IgD-negative memory B cell (primary cell): Measurements from ENCODE around the gene C2orf81. TPM values are rescaled to one million over a fixed set of nuclear protein-coding genes. Genes with fewer than 3 reads are reported as not detected.

Experiments used
- H3K27ac Mint-ChIP-seq, 3 donors: one replicate each; pipeline ENCODE4 v1.8.0; 2020 to 2022; ENCODE audit warnings: mild to moderate bottlenecking in 3 of 3, mixed read lengths in 3 of 3, moderate library complexity in 1 of 3
- H3K27me3 Mint-ChIP-seq: one replicate; pipeline ENCODE4 v1.8.0; 2021; ENCODE audit warnings: mixed read lengths
- H3K36me3 Mint-ChIP-seq: one replicate; pipeline ENCODE4 v1.8.0; 2020; ENCODE audit warnings: mild to moderate bottlenecking, mixed read lengths
- H3K4me1 Mint-ChIP-seq, 3 donors: one replicate each; pipeline ENCODE4 v1.8.0; 2020 to 2022; ENCODE audit warnings: mixed read lengths in 3 of 3, mild to moderate bottlenecking in 1 of 3
- H3K4me3 Mint-ChIP-seq, 4 donors: one replicate each; pipeline ENCODE4 v1.8.0; 2020 to 2022; ENCODE audit warnings: mild to moderate bottlenecking in 4 of 4, mixed read lengths in 4 of 4, moderate library complexity in 3 of 4
- H3K9me3 Mint-ChIP-seq, 3 donors: one replicate each; pipeline ENCODE4 v1.8.0; 2020 to 2021; ENCODE audit warnings: mixed read lengths in 3 of 3, mild to moderate bottlenecking in 1 of 3
- polyA plus RNA-seq: library from polyadenylated mRNA; unstranded; fragments of 300-500 nt; fragmentation: Illumina TruSeq; gene quantifications from one replicate; pipeline ENCODE4 v1.2.3, GENCODE V29; 2021

Gene C2orf81
- polyA plus RNA-seq, 1 donor from 2014 or later: 5.6 TPM

DNA sequence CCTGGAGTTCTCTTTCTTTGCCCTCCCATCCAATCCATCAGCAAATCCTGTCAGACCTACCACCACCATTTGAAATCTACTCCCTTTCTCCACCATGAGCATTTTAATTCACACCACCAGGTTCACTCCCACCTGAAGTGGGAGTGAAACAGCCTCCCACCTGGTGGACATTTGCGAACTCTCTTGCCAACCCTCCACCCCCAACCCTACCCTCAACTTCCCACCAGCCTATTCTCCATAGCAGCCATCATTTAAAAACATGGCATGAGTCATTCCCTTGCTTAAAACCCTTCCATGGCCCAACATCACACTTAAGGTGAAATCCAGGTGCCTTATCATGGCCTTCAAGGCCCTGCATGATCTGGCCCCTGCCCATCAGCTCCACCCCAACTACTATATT lies 16.8 kb upstream of the C2orf81 start:
- no peak overlapping the region for H3K4me3 Mint-ChIP-seq

GRCh38 chr2:74436848-74437695 lies 15.7 kb upstream of the C2orf81 start:
- Mint-ChIP-seq H3K36me3 (no peaks in the 10 kb centered on the region), H3K9me3 (no peaks in the 10 kb centered on the region), H3K4me3 (peak overlapping the region in 1 of 4 donors; percentile 21), H3K4me1 (peaks cover 10 to 15% (median 14%) of the 10 kb centered on the region in 3 donors), H3K27ac (no peak overlapping the region), H3K27me3 (peaks cover 7% of the 10 kb centered on the region)

More for the DNA sequence above, 16.8 kb upstream of the C2orf81 start:
- Mint-ChIP-seq H3K27me3 (peaks cover 16% of the 10 kb centered on the region), H3K27ac (peak overlapping the region in 1 of 3 donors; percentile 98), H3K4me1 (peaks cover 11 to 16% (median 15%) of the 10 kb centered on the region in 3 donors), H3K36me3 (no peaks in the 10 kb centered on the region), H3K9me3 (no peaks in the 10 kb centered on the region)

GRCh38 chr2:74436111-74436805 lies 14.8 kb upstream of the C2orf81 start:
- Mint-ChIP-seq H3K4me3 (no peak overlapping the region), H3K27ac (no peak overlapping the region), H3K27me3 (peaks cover 5% of the 10 kb centered on the region), H3K36me3 (no peaks in the 10 kb centered on the region), H3K4me1 (peaks cover 10 to 15% (median 14%) of the 10 kb centered on the region in 3 donors), H3K9me3 (no peaks in the 10 kb centered on the region)

GRCh38 chr2:74430502-74430901 lies 9.1 kb upstream of the C2orf81 start:
- H3K4me1 Mint-ChIP-seq: no peaks in the 10 kb centered on the region
- H3K27ac Mint-ChIP-seq: no peak overlapping the region
- H3K36me3 Mint-ChIP-seq: no peaks in the 10 kb centered on the region
- H3K4me3 Mint-ChIP-seq: no peak overlapping the region
- H3K27me3 Mint-ChIP-seq: no peaks in the 10 kb centered on the region
- H3K9me3 Mint-ChIP-seq: no peaks in the 10 kb centered on the region

GRCh38 chr2:74429487-74430451 lies 8.3 kb upstream of the C2orf81 start:
- Mint-ChIP-seq H3K4me1 (no peaks in the 10 kb centered on the region), H3K27me3 (no peaks in the 10 kb centered on the region), H3K36me3 (no peaks in the 10 kb centered on the region), H3K4me3 (no peak overlapping the region), H3K9me3 (no peaks in the 10 kb centered on the region), H3K27ac (no peak overlapping the region)

GRCh38 chr2:74428675-74429074 lies 7.3 kb upstream of the C2orf81 start:
- H3K27me3 Mint-ChIP-seq: no peaks in the 10 kb centered on the region
- H3K9me3 Mint-ChIP-seq: no peaks in the 10 kb centered on the region
- H3K36me3 Mint-ChIP-seq: no peaks in the 10 kb centered on the region
- H3K4me3 Mint-ChIP-seq: no peak overlapping the region
- peak overlapping the region in 1 of 3 donors; percentile 35 for H3K27ac Mint-ChIP-seq
- H3K4me1 Mint-ChIP-seq: no peaks in the 10 kb centered on the region

- H3K4me1 Mint-ChIP-seq: peaks cover 0 to 3% (median 2%) of the 10 kb centered on the region in 3 donors
- H3K27me3 Mint-ChIP-seq: no peaks in the 10 kb centered on the region
- peak overlapping the region in 2 of 3 donors; percentile 51 to 83 for H3K27ac Mint-ChIP-seq
- no peaks in the 10 kb centered on the region for H3K36me3 Mint-ChIP-seq
- no peak overlapping the region for H3K4me3 Mint-ChIP-seq
- H3K9me3 Mint-ChIP-seq: no peaks in the 10 kb centered on the region
Observed at GRCh38 chr2:74427551-74427950, 6.1 kb upstream of the C2orf81 start.

GRCh38 chr2:74426181-74426758 lies 4.9 kb upstream of the C2orf81 start:
- Mint-ChIP-seq H3K36me3 (no peaks in the 10 kb centered on the region), H3K27me3 (no peaks in the 10 kb centered on the region), H3K4me1 (peaks cover 2 to 6% (median 3%) of the 10 kb centered on the region in 3 donors), H3K27ac (peak overlapping the region in 2 of 3 donors; percentile 48 to 51), H3K4me3 (no peak overlapping the region), H3K9me3 (no peaks in the 10 kb centered on the region)

GRCh38 chr2:74425523-74425922 lies 4.1 kb upstream of the C2orf81 start:
- H3K27me3 Mint-ChIP-seq: no peaks in the 10 kb centered on the region
- peaks cover 4 to 11% (median 5%) of the 10 kb centered on the region in 3 donors for H3K4me1 Mint-ChIP-seq
- peak overlapping the region in 1 of 4 donors; percentile 100 for H3K4me3 Mint-ChIP-seq
- no peaks in the 10 kb centered on the region for H3K9me3 Mint-ChIP-seq
- peak overlapping the region in 1 of 3 donors; percentile 1 for H3K27ac Mint-ChIP-seq
- no peaks in the 10 kb centered on the region for H3K36me3 Mint-ChIP-seq

- H3K4me1 Mint-ChIP-seq: peaks cover 8 to 16% (median 10%) of the 10 kb centered on the region in 3 donors
- H3K27ac Mint-ChIP-seq: peak overlapping the region in 1 of 3 donors; percentile 1
- H3K9me3 Mint-ChIP-seq: no peaks in the 10 kb centered on the region
- H3K27me3 Mint-ChIP-seq: no peaks in the 10 kb centered on the region
- no peaks in the 10 kb centered on the region for H3K36me3 Mint-ChIP-seq
- peak overlapping the region in 2 of 4 donors; percentile 13 to 100 for H3K4me3 Mint-ChIP-seq
Observed at GRCh38 chr2:74424995-74425406, 3.6 kb upstream of the C2orf81 start.

GRCh38 chr2:74424139-74424992 lies 2.9 kb upstream of the C2orf81 start:
- Mint-ChIP-seq H3K27ac (peak overlapping the region in 1 of 3 donors; percentile 1), H3K4me3 (peak overlapping the region in 1 of 4 donors; percentile 100), H3K9me3 (no peaks in the 10 kb centered on the region)

DNA sequence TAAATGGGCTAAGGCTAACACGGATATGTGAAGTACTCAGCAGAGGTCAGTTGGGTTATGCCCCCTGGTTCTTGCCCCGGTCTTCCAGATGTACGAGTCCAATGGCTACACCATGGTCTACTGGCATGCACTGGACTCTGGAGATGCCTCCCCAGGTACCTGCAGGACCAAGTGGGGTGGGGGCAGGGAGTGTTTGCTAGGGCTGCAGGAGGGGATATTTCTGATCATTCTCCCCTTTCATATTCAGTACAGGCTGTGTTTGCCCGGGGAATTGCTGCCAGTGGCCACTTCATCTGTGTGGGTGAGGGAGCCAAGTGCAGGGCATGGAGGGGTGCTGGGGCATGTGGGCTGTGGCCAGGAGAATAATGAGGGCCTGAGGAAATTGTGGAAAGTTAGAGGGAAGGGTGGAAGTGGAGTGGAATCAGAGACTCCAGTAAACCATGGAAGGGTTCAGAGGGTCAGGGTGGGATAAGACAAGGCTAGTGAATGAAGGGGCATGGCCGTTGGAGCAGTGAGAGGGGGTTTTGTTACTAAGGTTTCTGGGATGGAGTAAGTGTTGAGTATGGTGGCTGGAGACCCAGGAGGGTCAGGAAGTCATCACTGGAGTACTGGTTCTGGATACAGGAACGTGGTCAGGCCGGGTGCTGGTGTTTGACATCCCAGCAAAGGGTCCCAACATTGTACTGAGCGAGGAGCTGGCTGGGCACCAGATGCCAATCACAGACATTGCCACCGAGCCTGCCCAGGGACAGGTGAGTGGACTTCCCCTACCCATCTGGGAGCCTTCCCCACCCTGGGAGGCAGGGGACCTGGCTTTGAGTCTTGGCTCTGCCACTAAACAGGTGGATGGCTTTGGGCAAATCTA lies 2.0 kb upstream of the C2orf81 start:
- H3K27ac Mint-ChIP-seq: peak overlapping the region in 1 of 3 donors; percentile 100

More at GRCh38 chr2:74424139-74424992, 2.9 kb upstream of the C2orf81 start:
- peaks cover 10 to 23% (median 13%) of the 10 kb centered on the region in 3 donors for H3K4me1 Mint-ChIP-seq
- H3K27me3 Mint-ChIP-seq: no peaks in the 10 kb centered on the region
- H3K36me3 Mint-ChIP-seq: no peaks in the 10 kb centered on the region

More for the DNA sequence above, 2.0 kb upstream of the C2orf81 start:
- no peaks in the 10 kb centered on the region for H3K9me3 Mint-ChIP-seq
- H3K36me3 Mint-ChIP-seq: no peaks in the 10 kb centered on the region
- peaks cover 10 to 26% (median 15%) of the 10 kb centered on the region in 3 donors for H3K4me1 Mint-ChIP-seq
- peak overlapping the region in 3 of 4 donors; percentile 3 to 100 (median 96) for H3K4me3 Mint-ChIP-seq
- H3K27me3 Mint-ChIP-seq: no peaks in the 10 kb centered on the region
